Measurements from ENCODE around the gene MESD. TPM values are rescaled to one million over a fixed set of nuclear protein-coding genes. Genes with fewer than 3 reads are reported as not detected.

MESD gene
- total and polyA plus RNA-seq, 9 of the 15 experiments (the other 6 are each of a cell fraction or from before 2014, with no cell fraction given): 11.3 to 39.7 (median 22.8) TPM

GRCh38 chr15:81000624-81001151 lies 11.1 kb upstream of the MESD start, which contains the start of gene TLNRD1 (continued):
- TF ChIP-seq, protein P1, sequence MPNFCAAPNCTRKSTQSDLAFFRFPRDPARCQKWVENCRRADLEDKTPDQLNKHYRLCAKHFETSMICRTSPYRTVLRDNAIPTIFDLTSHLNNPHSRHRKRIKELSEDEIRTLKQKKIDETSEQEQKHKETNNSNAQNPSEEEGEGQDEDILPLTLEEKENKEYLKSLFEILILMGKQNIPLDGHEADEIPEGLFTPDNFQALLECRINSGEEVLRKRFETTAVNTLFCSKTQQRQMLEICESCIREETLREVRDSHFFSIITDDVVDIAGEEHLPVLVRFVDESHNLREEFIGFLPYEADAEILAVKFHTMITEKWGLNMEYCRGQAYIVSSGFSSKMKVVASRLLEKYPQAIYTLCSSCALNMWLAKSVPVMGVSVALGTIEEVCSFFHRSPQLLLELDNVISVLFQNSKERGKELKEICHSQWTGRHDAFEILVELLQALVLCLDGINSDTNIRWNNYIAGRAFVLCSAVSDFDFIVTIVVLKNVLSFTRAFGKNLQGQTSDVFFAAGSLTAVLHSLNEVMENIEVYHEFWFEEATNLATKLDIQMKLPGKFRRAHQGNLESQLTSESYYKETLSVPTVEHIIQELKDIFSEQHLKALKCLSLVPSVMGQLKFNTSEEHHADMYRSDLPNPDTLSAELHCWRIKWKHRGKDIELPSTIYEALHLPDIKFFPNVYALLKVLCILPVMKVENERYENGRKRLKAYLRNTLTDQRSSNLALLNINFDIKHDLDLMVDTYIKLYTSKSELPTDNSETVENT (CRISPR knock-in tag; IDR thresholded peaks at IDR 0.05): peak; percentile 44; the same call in 1 of the 2 replicates
- TF ChIP-seq NKRF (IDR thresholded peaks at IDR 0.05; ENCODE audit: borderline replicate concordance): no peak
- TF ChIP-seq HDGF (IDR thresholded peaks at IDR 0.05): no peak
- TF ChIP-seq, protein P2, sequence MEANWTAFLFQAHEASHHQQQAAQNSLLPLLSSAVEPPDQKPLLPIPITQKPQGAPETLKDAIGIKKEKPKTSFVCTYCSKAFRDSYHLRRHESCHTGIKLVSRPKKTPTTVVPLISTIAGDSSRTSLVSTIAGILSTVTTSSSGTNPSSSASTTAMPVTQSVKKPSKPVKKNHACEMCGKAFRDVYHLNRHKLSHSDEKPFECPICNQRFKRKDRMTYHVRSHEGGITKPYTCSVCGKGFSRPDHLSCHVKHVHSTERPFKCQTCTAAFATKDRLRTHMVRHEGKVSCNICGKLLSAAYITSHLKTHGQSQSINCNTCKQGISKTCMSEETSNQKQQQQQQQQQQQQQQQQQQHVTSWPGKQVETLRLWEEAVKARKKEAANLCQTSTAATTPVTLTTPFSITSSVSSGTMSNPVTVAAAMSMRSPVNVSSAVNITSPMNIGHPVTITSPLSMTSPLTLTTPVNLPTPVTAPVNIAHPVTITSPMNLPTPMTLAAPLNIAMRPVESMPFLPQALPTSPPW (CRISPR knock-in tag; IDR thresholded peaks at IDR 0.05): peak; percentile 92
- TF ChIP-seq TAF7 (tag; IDR thresholded peaks at IDR 0.05): no peak
- TF ChIP-seq HNRNPH1 (optimal IDR thresholded peaks at IDR 0.05; ENCODE audit: low read depth, low read length): no peak
- peak; percentile 40; the same call in 1 of the 2 replicates for TF ChIP-seq AFF4 (CRISPR knock-in tag; IDR thresholded peaks at IDR 0.05)
- no peak for TF ChIP-seq SIX5 (IDR thresholded peaks at IDR 0.05; ENCODE audit: borderline replicate concordance in 1 of 2, insufficient read depth in 1 of 2, low read depth in 1 of 2, low read length in 2 of 2)
- TF ChIP-seq, protein P3, sequence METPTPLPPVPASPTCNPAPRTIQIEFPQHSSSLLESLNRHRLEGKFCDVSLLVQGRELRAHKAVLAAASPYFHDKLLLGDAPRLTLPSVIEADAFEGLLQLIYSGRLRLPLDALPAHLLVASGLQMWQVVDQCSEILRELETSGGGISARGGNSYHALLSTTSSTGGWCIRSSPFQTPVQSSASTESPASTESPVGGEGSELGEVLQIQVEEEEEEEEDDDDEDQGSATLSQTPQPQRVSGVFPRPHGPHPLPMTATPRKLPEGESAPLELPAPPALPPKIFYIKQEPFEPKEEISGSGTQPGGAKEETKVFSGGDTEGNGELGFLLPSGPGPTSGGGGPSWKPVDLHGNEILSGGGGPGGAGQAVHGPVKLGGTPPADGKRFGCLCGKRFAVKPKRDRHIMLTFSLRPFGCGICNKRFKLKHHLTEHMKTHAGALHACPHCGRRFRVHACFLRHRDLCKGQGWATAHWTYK (CRISPR knock-in tag; IDR thresholded peaks at IDR 0.05): no peak
- TF ChIP-seq TCF7 (IDR thresholded peaks at IDR 0.05; ENCODE audit: borderline replicate concordance): no peak
- TF ChIP-seq ZNF316 (IDR thresholded peaks at IDR 0.05): no peak
- no peak for TF ChIP-seq NR2F6 (CRISPR knock-in tag; IDR thresholded peaks at IDR 0.05)
- TF ChIP-seq, protein P4, sequence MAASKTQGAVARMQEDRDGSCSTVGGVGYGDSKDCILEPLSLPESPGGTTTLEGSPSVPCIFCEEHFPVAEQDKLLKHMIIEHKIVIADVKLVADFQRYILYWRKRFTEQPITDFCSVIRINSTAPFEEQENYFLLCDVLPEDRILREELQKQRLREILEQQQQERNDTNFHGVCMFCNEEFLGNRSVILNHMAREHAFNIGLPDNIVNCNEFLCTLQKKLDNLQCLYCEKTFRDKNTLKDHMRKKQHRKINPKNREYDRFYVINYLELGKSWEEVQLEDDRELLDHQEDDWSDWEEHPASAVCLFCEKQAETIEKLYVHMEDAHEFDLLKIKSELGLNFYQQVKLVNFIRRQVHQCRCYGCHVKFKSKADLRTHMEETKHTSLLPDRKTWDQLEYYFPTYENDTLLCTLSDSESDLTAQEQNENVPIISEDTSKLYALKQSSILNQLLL (CRISPR knock-in tag; IDR thresholded peaks at IDR 0.05; ENCODE audit: borderline replicate concordance): no peak
